Mesendoderm (in vitro differentiated cells): ENCODE data around the gene CTAGE6.
"Not testable (repeated sequence)": the region's sequence is repeated elsewhere in the genome, so short reads cannot be mapped to it uniquely, and the experiment has no call there.

Experiments used
- DNase-seq: peaks from one replicate; pipeline ENCODE4 v3.0.0; 2013
- H2AK5ac ChIP-seq: 2 replicates; pipeline ENCODE4 v1.6.1; 2013; ENCODE audit warnings: low read length, inconsistent platforms
- H2BK120ac ChIP-seq: 2 replicates; pipeline ENCODE4 v1.6.1; 2013; ENCODE audit warnings: low read depth, mild to moderate bottlenecking, low read length, moderate library complexity, mixed read lengths
- H2BK15ac ChIP-seq: replicated peaks from 2 replicates; pipeline ENCODE4 v1.6.1; 2013; ENCODE audit warnings: low read depth, mild to moderate bottlenecking, moderate library complexity
- H2BK5ac ChIP-seq: 2 replicates; pipeline ENCODE4 v1.6.1; 2013; ENCODE audit warnings: low read length, inconsistent platforms
- H3K18ac ChIP-seq: 2 replicates; pipeline ENCODE4 v1.6.1; 2013; ENCODE audit warnings: mild to moderate bottlenecking, low read length, mixed read lengths
- H3K23ac ChIP-seq: one replicate; pipeline ENCODE4 v1.6.1; 2013; ENCODE audit warnings: low read length
- H3K27ac ChIP-seq: 2 replicates; pipeline ENCODE4 v1.5.1; 2013; ENCODE audit warnings: low read depth, mild to moderate bottlenecking, inconsistent platforms, low read length, moderate library complexity
- H3K27me3 ChIP-seq: 2 replicates; pipeline ENCODE4 v1.6.1; 2013; ENCODE audit warnings: low read length, control low read depth, mild to moderate bottlenecking, inconsistent platforms; ENCODE audit not compliant: insufficient read depth, poor library complexity
- H3K36me3 ChIP-seq: 2 replicates; pipeline ENCODE4 v1.6.1; 2013; ENCODE audit warnings: low read length, inconsistent platforms; ENCODE audit not compliant: control insufficient read depth, insufficient read depth
- H3K4ac ChIP-seq: one replicate; pipeline ENCODE4 v1.6.1; 2013; ENCODE audit warnings: low read depth, mild to moderate bottlenecking, low read length, moderate library complexity
- H3K4me1 ChIP-seq: 2 replicates; pipeline ENCODE4 v1.6.1; 2013; ENCODE audit warnings: low read depth, low read length, inconsistent platforms; ENCODE audit not compliant: control insufficient read depth
- H3K4me2 ChIP-seq: 2 replicates; pipeline ENCODE4 v1.6.1; 2013; ENCODE audit warnings: low read length
- H3K4me3 ChIP-seq: 2 replicates; pipeline ENCODE4 v1.5.1; 2013; ENCODE audit warnings: mild to moderate bottlenecking, low read length
- H3K56ac ChIP-seq: one replicate; pipeline ENCODE4 v1.6.1; 2013; ENCODE audit warnings: low read length
- H3K79me1 ChIP-seq: 2 replicates; pipeline ENCODE4 v1.6.1; 2013; ENCODE audit warnings: low read length, inconsistent platforms
- H3K79me2 ChIP-seq: 2 replicates; pipeline ENCODE4 v1.6.1; 2013; ENCODE audit warnings: mild to moderate bottlenecking, low read length; ENCODE audit not compliant: control insufficient read depth, insufficient read depth
- H3K9ac ChIP-seq: 2 replicates; pipeline ENCODE4 v1.6.1; 2013; ENCODE audit warnings: low read length, inconsistent platforms
- H4K5ac ChIP-seq: one replicate; pipeline ENCODE4 v1.6.1; 2013; ENCODE audit warnings: low read length
- H4K8ac ChIP-seq: one replicate; pipeline ENCODE4 v1.6.1; 2013; ENCODE audit warnings: low read depth, mild to moderate bottlenecking, control low read depth, low read length, moderate library complexity
- WGBS: extraction: QIAGEN DNeasy Blood & Tissue Kit; methylation state at CpG from one replicate; pipeline ENCODE4 v1.1.7; 2013; ENCODE audit warnings: low lambda C conversion rate, missing lambda C conversion rate; ENCODE audit not compliant: insufficient coverage; ENCODE audit errors: extremely low coverage; 5-methylcytosine and 5-hydroxymethylcytosine counted together

The CTAGE6 gene

DNA sequence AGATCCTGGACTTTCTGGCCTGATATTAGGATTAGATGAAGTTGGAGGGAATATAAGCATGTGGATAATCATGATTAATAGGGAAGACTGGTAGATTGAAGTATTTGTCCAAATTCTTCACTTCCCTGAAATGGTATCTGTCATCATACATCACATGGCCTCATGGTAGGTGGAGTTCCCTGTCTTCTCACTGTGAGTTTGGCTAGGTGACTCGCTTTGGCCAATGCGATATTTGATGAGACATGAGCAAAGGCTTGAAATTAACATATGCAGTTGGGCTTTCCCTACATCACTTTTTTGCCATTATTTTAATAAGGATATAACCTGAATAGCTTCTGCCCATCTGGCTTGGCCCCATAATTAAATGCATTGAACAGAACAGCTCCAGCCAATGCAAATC is 35.1 kb upstream of the CTAGE6 start:
- H3K4ac ChIP-seq, H3K23ac ChIP-seq, H3K18ac ChIP-seq, H3K4me1 ChIP-seq, H2BK15ac ChIP-seq, DNase-seq, H3K4me2 ChIP-seq, H3K79me2 ChIP-seq, H4K5ac ChIP-seq, H3K56ac ChIP-seq, H3K27ac ChIP-seq, H3K79me1 ChIP-seq, H3K27me3 ChIP-seq, H2BK120ac ChIP-seq, H2BK5ac ChIP-seq, H4K8ac ChIP-seq, H2AK5ac ChIP-seq, H3K9ac ChIP-seq, H3K36me3 ChIP-seq, H3K4me3 ChIP-seq: not testable (repeated sequence)
- no CpG with 5 or more reads among the region's 2 CpGs for WGBS

GRCh38 chr7:143785415-143786182 is 28.1 kb upstream of the CTAGE6 start:
- not testable (repeated sequence) for H3K4me1 ChIP-seq, H3K56ac ChIP-seq, DNase-seq, H2BK120ac ChIP-seq, H3K23ac ChIP-seq, H3K18ac ChIP-seq, H3K4me2 ChIP-seq, H3K36me3 ChIP-seq, H2BK5ac ChIP-seq, H3K9ac ChIP-seq, H3K4ac ChIP-seq, H2BK15ac ChIP-seq, H2AK5ac ChIP-seq, H3K79me2 ChIP-seq, H3K27ac ChIP-seq, H4K8ac ChIP-seq, H3K27me3 ChIP-seq, H4K5ac ChIP-seq, H3K4me3 ChIP-seq, H3K79me1 ChIP-seq
- WGBS: no CpG with 5 or more reads among the region's 7 CpGs

- H2BK15ac ChIP-seq, H3K79me2 ChIP-seq, H3K27me3 ChIP-seq, H3K56ac ChIP-seq, H3K27ac ChIP-seq, H3K4me2 ChIP-seq, H4K8ac ChIP-seq, H3K4me3 ChIP-seq, H3K9ac ChIP-seq, H3K18ac ChIP-seq, H2BK5ac ChIP-seq, H3K79me1 ChIP-seq, H3K4me1 ChIP-seq, H3K36me3 ChIP-seq, H3K4ac ChIP-seq, DNase-seq, H2BK120ac ChIP-seq, H2AK5ac ChIP-seq, H4K5ac ChIP-seq, H3K23ac ChIP-seq: not testable (repeated sequence)
- WGBS: no CpG with 5 or more reads among the region's 2 CpGs
Observed at GRCh38 chr7:143779591-143779990, 22.1 kb upstream of the CTAGE6 start.

DNA sequence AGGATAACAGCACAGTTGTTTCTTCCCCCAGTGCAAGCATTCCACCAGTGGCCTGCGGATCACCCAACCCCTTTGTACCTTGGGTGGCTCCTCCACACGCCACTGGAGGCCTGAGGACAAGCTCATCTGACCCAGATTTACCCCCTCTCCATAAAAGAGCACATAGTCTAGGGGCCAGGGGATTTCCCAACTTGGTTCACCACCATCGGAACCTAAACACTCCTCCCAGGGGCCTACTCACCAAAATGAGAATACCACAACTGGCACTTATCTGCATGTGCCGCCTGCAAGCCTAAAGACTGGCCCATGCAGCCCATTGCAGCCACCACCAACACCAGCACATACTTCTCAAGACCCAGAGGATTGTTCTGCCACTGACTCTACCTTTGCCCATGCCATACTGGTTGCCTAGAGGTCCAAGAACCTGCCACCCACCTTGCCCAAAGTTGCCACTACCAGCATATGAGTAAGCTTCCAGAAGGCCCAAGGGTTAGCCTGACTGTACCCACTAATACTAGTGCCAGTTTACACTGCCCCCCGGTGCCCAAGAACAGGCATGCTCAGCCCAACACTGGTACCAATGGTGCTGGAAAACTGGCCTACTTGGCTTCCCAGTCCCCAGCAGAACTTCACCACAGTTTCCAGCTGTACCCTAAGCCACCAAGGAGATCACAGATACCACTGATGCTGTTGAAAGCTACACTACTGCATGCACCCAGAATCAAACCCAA is 15.4 kb upstream of the CTAGE6 start:
- not testable (repeated sequence) for H2BK5ac ChIP-seq, H3K23ac ChIP-seq, H3K79me1 ChIP-seq, H3K27me3 ChIP-seq, H2BK15ac ChIP-seq, H3K4ac ChIP-seq, H3K4me1 ChIP-seq, H3K36me3 ChIP-seq, H2BK120ac ChIP-seq, H4K8ac ChIP-seq, H2AK5ac ChIP-seq, H3K27ac ChIP-seq, H4K5ac ChIP-seq, H3K56ac ChIP-seq, H3K9ac ChIP-seq, DNase-seq, H3K4me2 ChIP-seq, H3K18ac ChIP-seq, H3K79me2 ChIP-seq, H3K4me3 ChIP-seq
- WGBS: no CpG with 5 or more reads among the region's 5 CpGs

DNA sequence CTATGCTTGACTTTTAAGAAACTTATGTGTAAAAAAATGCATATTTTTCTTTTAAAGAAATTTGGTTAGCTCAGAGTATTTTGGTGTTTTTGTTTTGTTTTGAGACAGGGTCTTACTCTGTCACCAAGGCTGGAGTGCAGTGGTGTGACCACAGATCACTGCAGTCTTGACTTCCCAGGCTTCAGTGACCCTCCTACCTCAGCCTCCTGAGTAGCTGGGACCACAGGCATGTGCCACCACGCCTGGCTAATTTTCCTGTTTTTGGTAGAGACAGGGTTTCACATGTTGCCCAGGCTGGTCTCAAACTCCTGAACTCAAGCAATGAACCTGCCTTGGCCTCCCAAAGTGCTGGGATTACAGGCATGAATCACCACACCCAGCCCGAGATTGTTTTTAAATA is 10.0 kb upstream of the CTAGE6 start:
- not testable (repeated sequence) for H2BK15ac ChIP-seq, H2AK5ac ChIP-seq, H3K4me1 ChIP-seq, H2BK120ac ChIP-seq, H3K23ac ChIP-seq, H3K18ac ChIP-seq, H3K4ac ChIP-seq, H3K79me1 ChIP-seq, H4K5ac ChIP-seq, H3K4me3 ChIP-seq, H3K36me3 ChIP-seq, H2BK5ac ChIP-seq, H3K4me2 ChIP-seq, H3K79me2 ChIP-seq, H3K27ac ChIP-seq, H3K9ac ChIP-seq, H3K27me3 ChIP-seq, H4K8ac ChIP-seq
- no CpG with 5 or more reads among the region's 2 CpGs for WGBS
- peak overlapping the region; percentile 7 for H3K56ac ChIP-seq
- DNase-seq: peak; percentile 0
